K562 (cell line): Measurements from ENCODE around the gene TMEM41A. TPM values are rescaled to one million over a fixed set of nuclear protein-coding genes. Genes with fewer than 3 reads are reported as not detected.
A peak's percentile ranks its signal among the peaks of the same experiment; 100 is the strongest.

ENCODE experiments used
- BCOR ChIP-seq: fragments of 450-650 bp; IDR thresholded peaks from 2 replicates; pipeline ENCODE4 v1.6.1; 2016
- E2F1 ChIP-seq: sonication (generic); formaldehyde crosslinking; IDR thresholded peaks from 2 replicates; pipeline ENCODE4 v1.8.1; 2023; ENCODE audit warnings: mild to moderate bottlenecking, missing genetic modification reagents, moderate library complexity
- KDM1A ChIP-seq, 2 experiments: fragments of 450-650 bp; IDR thresholded peaks; 2 replicates each; pipeline ENCODE4 v1.6.1; 2016; ENCODE audit warnings: mild to moderate bottlenecking in 2 of 2
- L3MBTL2 ChIP-seq: fragments of 450-650 bp; IDR thresholded peaks from 2 replicates; pipeline ENCODE4 v1.6.1; 2016; ENCODE audit warnings: mild to moderate bottlenecking, moderate library complexity
- NR4A1 ChIP-seq, 2 experiments: fragments of 250-450 bp in 1 of 2; fragments of 450-650 bp in 1 of 2; sonication (Bioruptor Pico) in 1 of 2; IDR thresholded peaks; 2 replicates each; pipeline versions ENCODE4 v1.4.0 to v1.6.1; 2016 to 2020; ENCODE audit warnings: mild to moderate bottlenecking in 2 of 2, missing compliant biosample characterization in 1 of 2, missing genetic modification characterization in 1 of 2, moderate library complexity in 1 of 2
- OTX1 ChIP-seq: fragments of 450-650 bp; formaldehyde crosslinking; IDR thresholded peaks from 2 replicates; pipeline ENCODE4 v1.4.0; 2022; ENCODE audit warnings: mild to moderate bottlenecking
- RBM25 ChIP-seq: fragments of 200-400 bp; formaldehyde crosslinking; IDR thresholded peaks from 2 replicates; pipeline ENCODE4 v1.6.1; 2018; ENCODE audit warnings: low read length, low read depth, moderate library complexity; ENCODE audit not compliant: severe bottlenecking
- ZFP36 ChIP-seq: fragments of 150-350 bp; IDR thresholded peaks from 2 replicates; pipeline ENCODE4 v1.6.1; 2018; ENCODE audit warnings: low read length, low read depth; ENCODE audit not compliant: partially characterized antibody
- polyA plus RNA-seq, 8 experiments: library from polyadenylated mRNA; depleted of rRNA in 4 of 8; stranded (reverse) in 5 of 8; unstranded in 3 of 8; fragments of >200 nt; fragmentation: Nextera tagmentation in 2 of 8; fragmentation: Illumina TruSeq in 1 of 8; extraction: Ambion mirVana in 2 of 8; extraction: Trizol in 1 of 8; gene quantifications; 2 replicates each; pipeline versions ENCODE4 v1.2.1 to v1.2.3, GENCODE V29; 2011 to 2014; ENCODE audit warnings: inconsistent platforms in 1 of 8, missing spikeins in 1 of 8
- total RNA-seq, 7 experiments: library from RNA; depleted of rRNA in 6 of 7; stranded (reverse); fragments of >200 nt in 6 of 7; fragmentation: Illumina TruSeq in 2 of 7; extraction: Trizol in 2 of 7; gene quantifications; 2 replicates each; pipeline versions ENCODE4 v1.2.1 to v1.2.3, GENCODE V29; 2011 to 2021; ENCODE audit warnings: low replicate concordance in 1 of 7
- TF ChIP-seq, protein P1 (sequence below): sonication (generic); formaldehyde crosslinking; IDR thresholded peaks from 2 replicates; pipeline ENCODE4 v1.8.1; 2023; ENCODE audit warnings: mild to moderate bottlenecking, missing genetic modification reagents
- TF ChIP-seq, protein P2 (sequence below): fragments of 450-650 bp; IDR thresholded peaks from 2 replicates; pipeline ENCODE4 v1.7.1; 2018; ENCODE audit warnings: mild to moderate bottlenecking, low read depth; ENCODE audit not compliant: partially characterized antibody
- TF ChIP-seq, protein P3 (sequence below): sonication (generic); formaldehyde crosslinking; IDR thresholded peaks from 2 replicates; pipeline ENCODE4 v1.8.0; 2022; ENCODE audit warnings: mild to moderate bottlenecking, missing genetic modification reagents
- TF ChIP-seq, protein P4 (sequence below): fragments of 450-650 bp; IDR thresholded peaks from 2 replicates; pipeline ENCODE4 v1.6.1; 2016; ENCODE audit warnings: mild to moderate bottlenecking
- TF ChIP-seq, protein P5 (sequence below): sonication (generic); formaldehyde crosslinking; IDR thresholded peaks from 2 replicates; pipeline ENCODE4 v1.8.1; 2023; ENCODE audit warnings: mild to moderate bottlenecking, missing genetic modification reagents

The TMEM41A gene
- total and polyA plus RNA-seq, 9 of the 15 experiments (the other 6 are each of a cell fraction or from before 2014, with no cell fraction given): 22.5 to 65.9 (median 31.5) TPM

GRCh38 chr3:185530856-185531255, 32.0 kb upstream of the TMEM41A start (continued):
- no peak for TF ChIP-seq L3MBTL2
- TF ChIP-seq ZFP36: peak; percentile 38
- TF ChIP-seq BCOR: 0 out of 2 replicates have a peak, but pooled peaks have one; percentile 12
- TF ChIP-seq, protein P1, sequence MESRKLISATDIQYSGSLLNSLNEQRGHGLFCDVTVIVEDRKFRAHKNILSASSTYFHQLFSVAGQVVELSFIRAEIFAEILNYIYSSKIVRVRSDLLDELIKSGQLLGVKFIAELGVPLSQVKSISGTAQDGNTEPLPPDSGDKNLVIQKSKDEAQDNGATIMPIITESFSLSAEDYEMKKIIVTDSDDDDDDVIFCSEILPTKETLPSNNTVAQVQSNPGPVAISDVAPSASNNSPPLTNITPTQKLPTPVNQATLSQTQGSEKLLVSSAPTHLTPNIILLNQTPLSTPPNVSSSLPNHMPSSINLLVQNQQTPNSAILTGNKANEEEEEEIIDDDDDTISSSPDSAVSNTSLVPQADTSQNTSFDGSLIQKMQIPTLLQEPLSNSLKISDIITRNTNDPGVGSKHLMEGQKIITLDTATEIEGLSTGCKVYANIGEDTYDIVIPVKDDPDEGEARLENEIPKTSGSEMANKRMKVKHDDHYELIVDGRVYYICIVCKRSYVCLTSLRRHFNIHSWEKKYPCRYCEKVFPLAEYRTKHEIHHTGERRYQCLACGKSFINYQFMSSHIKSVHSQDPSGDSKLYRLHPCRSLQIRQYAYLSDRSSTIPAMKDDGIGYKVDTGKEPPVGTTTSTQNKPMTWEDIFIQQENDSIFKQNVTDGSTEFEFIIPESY (CRISPR knock-in tag): 0 out of 2 replicates have a peak, but pooled peaks have one; percentile 21
- TF ChIP-seq, protein P2, sequence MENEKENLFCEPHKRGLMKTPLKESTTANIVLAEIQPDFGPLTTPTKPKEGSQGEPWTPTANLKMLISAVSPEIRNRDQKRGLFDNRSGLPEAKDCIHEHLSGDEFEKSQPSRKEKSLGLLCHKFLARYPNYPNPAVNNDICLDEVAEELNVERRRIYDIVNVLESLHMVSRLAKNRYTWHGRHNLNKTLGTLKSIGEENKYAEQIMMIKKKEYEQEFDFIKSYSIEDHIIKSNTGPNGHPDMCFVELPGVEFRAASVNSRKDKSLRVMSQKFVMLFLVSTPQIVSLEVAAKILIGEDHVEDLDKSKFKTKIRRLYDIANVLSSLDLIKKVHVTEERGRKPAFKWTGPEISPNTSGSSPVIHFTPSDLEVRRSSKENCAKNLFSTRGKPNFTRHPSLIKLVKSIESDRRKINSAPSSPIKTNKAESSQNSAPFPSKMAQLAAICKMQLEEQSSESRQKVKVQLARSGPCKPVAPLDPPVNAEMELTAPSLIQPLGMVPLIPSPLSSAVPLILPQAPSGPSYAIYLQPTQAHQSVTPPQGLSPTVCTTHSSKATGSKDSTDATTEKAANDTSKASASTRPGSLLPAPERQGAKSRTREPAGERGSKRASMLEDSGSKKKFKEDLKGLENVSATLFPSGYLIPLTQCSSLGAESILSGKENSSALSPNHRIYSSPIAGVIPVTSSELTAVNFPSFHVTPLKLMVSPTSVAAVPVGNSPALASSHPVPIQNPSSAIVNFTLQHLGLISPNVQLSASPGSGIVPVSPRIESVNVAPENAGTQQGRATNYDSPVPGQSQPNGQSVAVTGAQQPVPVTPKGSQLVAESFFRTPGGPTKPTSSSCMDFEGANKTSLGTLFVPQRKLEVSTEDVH: no peak
- no peak for TF ChIP-seq E2F1 (CRISPR knock-in tag)
- TF ChIP-seq, protein P3, sequence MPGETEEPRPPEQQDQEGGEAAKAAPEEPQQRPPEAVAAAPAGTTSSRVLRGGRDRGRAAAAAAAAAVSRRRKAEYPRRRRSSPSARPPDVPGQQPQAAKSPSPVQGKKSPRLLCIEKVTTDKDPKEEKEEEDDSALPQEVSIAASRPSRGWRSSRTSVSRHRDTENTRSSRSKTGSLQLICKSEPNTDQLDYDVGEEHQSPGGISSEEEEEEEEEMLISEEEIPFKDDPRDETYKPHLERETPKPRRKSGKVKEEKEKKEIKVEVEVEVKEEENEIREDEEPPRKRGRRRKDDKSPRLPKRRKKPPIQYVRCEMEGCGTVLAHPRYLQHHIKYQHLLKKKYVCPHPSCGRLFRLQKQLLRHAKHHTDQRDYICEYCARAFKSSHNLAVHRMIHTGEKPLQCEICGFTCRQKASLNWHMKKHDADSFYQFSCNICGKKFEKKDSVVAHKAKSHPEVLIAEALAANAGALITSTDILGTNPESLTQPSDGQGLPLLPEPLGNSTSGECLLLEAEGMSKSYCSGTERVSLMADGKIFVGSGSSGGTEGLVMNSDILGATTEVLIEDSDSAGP (CRISPR knock-in tag): no peak
- peak; percentile 72 for TF ChIP-seq RBM25
- no peak for TF ChIP-seq NR4A1 (CRISPR knock-in tag; IDR thresholded peaks at IDR 0.05)
- no peak for TF ChIP-seq NR4A1 (tag; IDR thresholded peaks at IDR 0.05)
- TF ChIP-seq, protein P4, sequence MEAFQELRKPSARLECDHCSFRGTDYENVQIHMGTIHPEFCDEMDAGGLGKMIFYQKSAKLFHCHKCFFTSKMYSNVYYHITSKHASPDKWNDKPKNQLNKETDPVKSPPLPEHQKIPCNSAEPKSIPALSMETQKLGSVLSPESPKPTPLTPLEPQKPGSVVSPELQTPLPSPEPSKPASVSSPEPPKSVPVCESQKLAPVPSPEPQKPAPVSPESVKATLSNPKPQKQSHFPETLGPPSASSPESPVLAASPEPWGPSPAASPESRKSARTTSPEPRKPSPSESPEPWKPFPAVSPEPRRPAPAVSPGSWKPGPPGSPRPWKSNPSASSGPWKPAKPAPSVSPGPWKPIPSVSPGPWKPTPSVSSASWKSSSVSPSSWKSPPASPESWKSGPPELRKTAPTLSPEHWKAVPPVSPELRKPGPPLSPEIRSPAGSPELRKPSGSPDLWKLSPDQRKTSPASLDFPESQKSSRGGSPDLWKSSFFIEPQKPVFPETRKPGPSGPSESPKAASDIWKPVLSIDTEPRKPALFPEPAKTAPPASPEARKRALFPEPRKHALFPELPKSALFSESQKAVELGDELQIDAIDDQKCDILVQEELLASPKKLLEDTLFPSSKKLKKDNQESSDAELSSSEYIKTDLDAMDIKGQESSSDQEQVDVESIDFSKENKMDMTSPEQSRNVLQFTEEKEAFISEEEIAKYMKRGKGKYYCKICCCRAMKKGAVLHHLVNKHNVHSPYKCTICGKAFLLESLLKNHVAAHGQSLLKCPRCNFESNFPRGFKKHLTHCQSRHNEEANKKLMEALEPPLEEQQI: no peak
- TF ChIP-seq KDM1A (IDR thresholded peaks at IDR 0.05): 0 out of 4 replicates have a peak, but pooled peaks of 1 of the 2 experiments have one; percentile 12
- TF ChIP-seq, protein P5, sequence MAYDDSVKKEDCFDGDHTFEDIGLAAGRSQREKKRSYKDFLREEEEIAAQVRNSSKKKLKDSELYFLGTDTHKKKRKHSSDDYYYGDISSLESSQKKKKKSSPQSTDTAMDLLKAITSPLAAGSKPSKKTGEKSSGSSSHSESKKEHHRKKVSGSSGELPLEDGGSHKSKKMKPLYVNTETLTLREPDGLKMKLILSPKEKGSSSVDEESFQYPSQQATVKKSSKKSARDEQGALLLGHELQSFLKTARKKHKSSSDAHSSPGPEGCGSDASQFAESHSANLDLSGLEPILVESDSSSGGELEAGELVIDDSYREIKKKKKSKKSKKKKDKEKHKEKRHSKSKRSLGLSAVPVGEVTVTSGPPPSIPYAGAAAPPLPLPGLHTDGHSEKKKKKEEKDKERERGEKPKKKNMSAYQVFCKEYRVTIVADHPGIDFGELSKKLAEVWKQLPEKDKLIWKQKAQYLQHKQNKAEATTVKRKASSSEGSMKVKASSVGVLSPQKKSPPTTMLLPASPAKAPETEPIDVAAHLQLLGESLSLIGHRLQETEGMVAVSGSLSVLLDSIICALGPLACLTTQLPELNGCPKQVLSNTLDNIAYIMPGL (CRISPR knock-in tag): no peak
- no peak for TF ChIP-seq OTX1 (CRISPR knock-in tag)
